OCI-LY1 (cell line): ENCODE measurements around the gene CNTN5.

Source experiments
- H2AFZ ChIP-seq: fragments of 200-600 bp; sonication (generic), shearing (Covaris generic); 2 replicates; pipeline ENCODE4 v1.6.0; 2014; ENCODE audit warnings: antibody characterized with exemption, mild to moderate bottlenecking, low read length
- H3F3A ChIP-seq: fragments of 200-600 bp; sonication (generic), shearing (Covaris generic); 2 replicates; pipeline ENCODE4 v1.6.0; 2014; ENCODE audit warnings: mild to moderate bottlenecking, antibody characterized with exemption, low read length, moderate library complexity; ENCODE audit not compliant: insufficient read depth
- H3K27ac ChIP-seq: fragments of 200-600 bp; sonication (generic); 2 replicates; pipeline ENCODE4 v1.5.1; 2014; ENCODE audit warnings: low read length, mixed run types, mild to moderate bottlenecking, low read depth; ENCODE audit not compliant: poor library complexity, severe bottlenecking
- H3K27me3 ChIP-seq: fragments of 200-600 bp; sonication (generic); 2 replicates; pipeline ENCODE4 v1.6.0; 2014; ENCODE audit warnings: antibody characterized with exemption, mild to moderate bottlenecking, low read length, moderate library complexity; ENCODE audit not compliant: insufficient read depth
- H3K36me3 ChIP-seq: fragments of 200-600 bp; sonication (generic); 2 replicates; pipeline ENCODE4 v1.6.1; 2014; ENCODE audit warnings: mild to moderate bottlenecking, antibody characterized with exemption, low read length, moderate library complexity, mixed read lengths; ENCODE audit not compliant: insufficient read depth
- H3K4me1 ChIP-seq: fragments of 200-600 bp; sonication (generic); 2 replicates; pipeline ENCODE4 v1.5.1; 2014; ENCODE audit warnings: mild to moderate bottlenecking, low read length, moderate library complexity; ENCODE audit not compliant: insufficient read depth, severe bottlenecking
- H3K4me2 ChIP-seq: fragments of 200-600 bp; sonication (generic), shearing (Covaris generic); 2 replicates; pipeline ENCODE4 v1.6.1; 2014; ENCODE audit warnings: low read length
- H3K4me3 ChIP-seq: fragments of 200-600 bp; sonication (generic); 2 replicates; pipeline ENCODE4 v1.5.1; 2014; ENCODE audit warnings: low read length, low read depth, mild to moderate bottlenecking, mixed read lengths; ENCODE audit not compliant: poor library complexity, severe bottlenecking
- H3K79me2 ChIP-seq: fragments of 200-600 bp; shearing (Covaris generic); 2 replicates; pipeline ENCODE4 v1.6.1; 2016; ENCODE audit warnings: mixed run types, low read length, mixed read lengths; ENCODE audit not compliant: insufficient read depth
- H3K9ac ChIP-seq: fragments of 200-600 bp; sonication (generic), shearing (Covaris generic); 2 replicates; pipeline ENCODE4 v1.6.1; 2014; ENCODE audit warnings: mild to moderate bottlenecking, low read length, mixed read lengths
- H3K9me2 ChIP-seq: fragments of 200-600 bp; sonication (generic), shearing (Covaris generic); 2 replicates; pipeline ENCODE4 v1.6.1; 2014; ENCODE audit warnings: low read depth, mild to moderate bottlenecking, low read length, mixed read lengths
- H3K9me3 ChIP-seq: fragments of 200-600 bp; shearing (Covaris generic); 2 replicates; pipeline ENCODE4 v1.6.1; 2014; ENCODE audit warnings: low read length, mixed read lengths
- H4K20me1 ChIP-seq: fragments of 200-600 bp; sonication (generic), shearing (Covaris generic); 2 replicates; pipeline ENCODE4 v1.6.0; 2016; ENCODE audit warnings: mild to moderate bottlenecking, low read length; ENCODE audit not compliant: insufficient read depth
- EZH2 ChIP-seq: fragments of 200-600 bp; sonication (generic), shearing (Covaris generic); IDR thresholded peaks from 2 replicates; pipeline ENCODE4 v1.8.0; 2017; ENCODE audit warnings: borderline replicate concordance, mixed run types, mild to moderate bottlenecking, antibody characterized with exemption, low read length, moderate library complexity, mixed read lengths
- TF ChIP-seq, protein P1 (sequence below): fragments of 200-600 bp; sonication (generic), shearing (Covaris generic); IDR thresholded peaks from 2 replicates; pipeline ENCODE4 v1.5.1; 2017; ENCODE audit warnings: mild to moderate bottlenecking, antibody characterized with exemption, low read length, moderate library complexity, mixed read lengths

The CNTN5 gene

GRCh38 chr11:99446400-99446799 lies 425.7 kb downstream of the CNTN5 start:
- Histone ChIP-seq H3K4me2 (no peak overlapping the region), H3K27ac (no peak overlapping the region), H3K36me3 (no peaks in the 10 kb centered on the region), H3K9ac (no peak overlapping the region), H3K9me2 (no peaks in the 10 kb centered on the region), H3K9me3 (no peaks in the 10 kb centered on the region), H3K79me2 (no peaks in the 10 kb centered on the region), H3K4me1 (no peaks in the 10 kb centered on the region), H3K4me3 (no peak overlapping the region), H2AFZ (no peak overlapping the region), H3K27me3 (no peaks in the 10 kb centered on the region), H4K20me1 (no peaks in the 10 kb centered on the region), H3F3A (no peaks in the 10 kb centered on the region)
- TF ChIP-seq, protein P1, sequence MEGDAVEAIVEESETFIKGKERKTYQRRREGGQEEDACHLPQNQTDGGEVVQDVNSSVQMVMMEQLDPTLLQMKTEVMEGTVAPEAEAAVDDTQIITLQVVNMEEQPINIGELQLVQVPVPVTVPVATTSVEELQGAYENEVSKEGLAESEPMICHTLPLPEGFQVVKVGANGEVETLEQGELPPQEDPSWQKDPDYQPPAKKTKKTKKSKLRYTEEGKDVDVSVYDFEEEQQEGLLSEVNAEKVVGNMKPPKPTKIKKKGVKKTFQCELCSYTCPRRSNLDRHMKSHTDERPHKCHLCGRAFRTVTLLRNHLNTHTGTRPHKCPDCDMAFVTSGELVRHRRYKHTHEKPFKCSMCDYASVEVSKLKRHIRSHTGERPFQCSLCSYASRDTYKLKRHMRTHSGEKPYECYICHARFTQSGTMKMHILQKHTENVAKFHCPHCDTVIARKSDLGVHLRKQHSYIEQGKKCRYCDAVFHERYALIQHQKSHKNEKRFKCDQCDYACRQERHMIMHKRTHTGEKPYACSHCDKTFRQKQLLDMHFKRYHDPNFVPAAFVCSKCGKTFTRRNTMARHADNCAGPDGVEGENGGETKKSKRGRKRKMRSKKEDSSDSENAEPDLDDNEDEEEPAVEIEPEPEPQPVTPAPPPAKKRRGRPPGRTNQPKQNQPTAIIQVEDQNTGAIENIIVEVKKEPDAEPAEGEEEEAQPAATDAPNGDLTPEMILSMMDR, result no peak
- TF ChIP-seq EZH2, result no peak

DNA sequence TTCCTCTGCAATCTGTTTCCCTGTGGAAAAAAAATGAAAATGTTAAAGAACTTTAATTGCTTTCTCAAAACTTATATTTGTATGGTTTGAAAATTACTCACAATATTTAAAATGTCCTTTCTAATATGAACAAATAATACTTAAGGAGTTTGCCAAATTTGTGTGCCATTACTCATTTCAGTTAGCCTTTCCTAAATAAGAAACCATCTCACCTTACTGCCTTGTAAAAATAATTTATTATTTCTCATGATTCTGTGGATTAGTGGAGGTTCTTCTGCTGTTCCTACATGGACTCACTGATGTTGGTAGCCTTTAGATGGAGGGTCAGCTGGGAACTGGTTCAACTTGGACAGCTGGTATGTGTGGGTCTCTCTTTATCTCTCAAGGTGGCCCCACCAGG lies 428.6 kb downstream of the CNTN5 start:
- H4K20me1 ChIP-seq, result no peaks in the 10 kb centered on the region
- H3K4me1 ChIP-seq, result no peaks in the 10 kb centered on the region
- no peaks in the 10 kb centered on the region for H3K9me2 ChIP-seq
- H3K9ac ChIP-seq, result no peak overlapping the region
- H3K4me2 ChIP-seq, result no peak overlapping the region
- H3K4me3 ChIP-seq, result no peak overlapping the region
- TF ChIP-seq, protein P1, result no peak
- TF ChIP-seq EZH2, result no peak
- no peak overlapping the region for H3K27ac ChIP-seq
- no peaks in the 10 kb centered on the region for H3K79me2 ChIP-seq
- H3K9me3 ChIP-seq, result no peaks in the 10 kb centered on the region
- H2AFZ ChIP-seq, result no peak overlapping the region
- no peaks in the 10 kb centered on the region for H3F3A ChIP-seq
- H3K36me3 ChIP-seq, result no peaks in the 10 kb centered on the region
- H3K27me3 ChIP-seq, result no peaks in the 10 kb centered on the region

GRCh38 chr11:99452075-99452474 lies 431.3 kb downstream of the CNTN5 start:
- Histone ChIP-seq H3K27ac (no peak overlapping the region), H3K9ac (no peak overlapping the region), H3K4me3 (no peak overlapping the region), H3K4me2 (no peak overlapping the region), H4K20me1 (no peaks in the 10 kb centered on the region), H3K9me2 (no peaks in the 10 kb centered on the region), H3K9me3 (no peaks in the 10 kb centered on the region), H3F3A (no peaks in the 10 kb centered on the region), H3K79me2 (no peaks in the 10 kb centered on the region), H2AFZ (no peak overlapping the region), H3K36me3 (no peaks in the 10 kb centered on the region), H3K4me1 (no peaks in the 10 kb centered on the region), H3K27me3 (no peaks in the 10 kb centered on the region)
- TF ChIP-seq, protein P1, result no peak
- TF ChIP-seq EZH2, result no peak
